HG03442 (cell line): ENCODE results near the gene TPP1.
A peak's percentile ranks its signal among the peaks of the same experiment; 100 is the strongest.

Experiments
- ATAC-seq: cut with Tn5 transposase; IDR thresholded peaks from one replicate; pipeline ENCODE4 v1.9.1; 2021; ENCODE audit warnings: mild to moderate bottlenecking, moderate library complexity; ENCODE audit not compliant: unreplicated experiment

Gene TPP1

DNA sequence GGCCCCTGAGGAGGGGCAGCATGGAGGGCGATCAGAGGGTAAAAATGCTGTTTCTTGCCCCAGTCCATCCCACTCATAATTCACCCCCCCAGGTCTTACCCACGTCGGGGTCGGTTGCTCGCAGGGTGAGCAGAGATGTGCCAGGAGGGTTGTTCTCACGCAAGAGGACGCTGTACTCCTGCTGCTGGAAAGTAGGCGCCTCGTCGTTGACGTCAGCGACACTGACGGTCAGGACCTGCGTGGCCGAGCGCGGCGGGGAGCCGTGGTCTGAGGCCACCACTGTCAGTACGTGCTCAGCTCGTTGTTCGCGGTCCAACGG lies 10.3 kb upstream of the TPP1 start:
- no peak for ATAC-seq

DNA sequence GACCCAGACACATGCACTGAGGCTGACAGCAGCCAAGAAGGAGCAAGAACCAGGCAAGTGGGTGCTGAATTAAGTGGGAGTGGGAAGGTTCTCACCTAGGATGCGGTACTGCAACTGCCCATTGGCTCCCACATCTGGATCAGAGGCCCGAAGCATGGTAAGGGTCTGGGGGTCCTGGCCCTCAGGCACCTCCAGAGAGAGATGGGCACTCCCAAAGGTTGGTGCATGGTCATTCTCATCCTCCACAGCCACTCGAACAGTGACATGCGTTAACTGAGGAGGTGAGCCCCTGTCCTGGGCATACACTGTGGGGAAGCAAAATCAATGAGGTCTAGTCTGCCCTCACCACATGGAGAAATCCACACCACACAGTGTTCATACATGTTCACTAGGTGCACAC lies 9.3 kb upstream of the TPP1 start:
- no peak for ATAC-seq

DNA sequence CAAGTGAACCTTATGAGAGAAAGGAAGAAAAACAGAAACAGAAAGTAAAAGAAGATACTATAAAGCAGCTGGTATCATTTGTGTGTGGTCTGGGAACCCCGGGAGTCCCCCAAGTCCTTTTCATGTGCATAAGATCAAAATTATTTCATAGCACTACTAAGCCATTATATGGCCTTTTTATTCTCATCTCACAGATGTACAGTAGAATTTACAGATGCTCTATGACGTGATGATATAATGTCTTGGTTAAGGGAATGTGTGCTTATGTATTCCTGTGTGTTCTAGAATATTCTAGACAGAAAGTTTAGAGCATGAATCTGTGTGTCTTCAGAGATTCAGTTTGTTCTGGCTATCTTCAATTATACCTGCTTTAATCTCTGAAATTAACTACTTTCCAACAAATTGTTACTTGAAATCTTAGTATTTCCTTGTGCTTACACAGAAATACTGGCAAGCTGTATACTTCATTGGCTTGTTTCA lies 8.6 kb upstream of the TPP1 start:
- ATAC-seq: peak; percentile 63

DNA sequence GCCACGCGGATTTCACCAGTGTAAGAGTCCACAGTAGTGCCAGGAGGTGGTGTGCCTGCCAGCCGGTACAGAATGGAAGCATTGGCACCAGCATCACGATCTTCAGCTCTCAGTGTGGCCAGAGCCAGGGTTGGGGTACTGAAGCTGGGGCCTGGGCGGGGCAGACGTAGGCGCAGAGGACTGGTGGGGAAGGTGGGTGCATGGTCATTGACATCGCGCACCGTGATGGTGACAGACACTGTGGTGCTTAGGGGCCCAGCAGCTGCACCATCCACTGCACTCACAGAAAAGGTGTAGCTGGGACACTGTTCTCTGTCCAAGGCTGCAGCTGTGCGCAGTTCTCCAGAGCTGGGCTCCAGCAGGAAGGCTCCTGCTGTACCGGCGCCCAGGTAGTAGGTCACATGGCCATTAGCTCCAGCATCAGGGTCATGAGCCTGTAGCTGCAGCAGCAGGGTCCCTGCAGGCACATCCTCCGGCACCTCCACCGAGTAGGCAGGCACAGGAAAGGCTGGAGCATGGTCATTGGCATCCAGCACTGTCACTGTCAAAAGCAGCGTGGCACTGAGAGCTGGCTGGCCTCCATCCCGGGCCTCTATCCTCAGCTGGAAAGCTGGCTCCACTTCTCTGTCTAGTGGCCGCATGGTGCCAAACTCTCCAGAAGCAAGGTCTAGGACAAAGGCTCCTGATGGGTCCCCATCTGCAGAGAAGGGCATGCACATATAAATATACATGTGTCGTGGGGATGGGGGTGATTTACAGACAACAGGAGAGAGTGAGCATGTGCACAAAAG lies 7.9 kb upstream of the TPP1 start:
- no peak for ATAC-seq

DNA sequence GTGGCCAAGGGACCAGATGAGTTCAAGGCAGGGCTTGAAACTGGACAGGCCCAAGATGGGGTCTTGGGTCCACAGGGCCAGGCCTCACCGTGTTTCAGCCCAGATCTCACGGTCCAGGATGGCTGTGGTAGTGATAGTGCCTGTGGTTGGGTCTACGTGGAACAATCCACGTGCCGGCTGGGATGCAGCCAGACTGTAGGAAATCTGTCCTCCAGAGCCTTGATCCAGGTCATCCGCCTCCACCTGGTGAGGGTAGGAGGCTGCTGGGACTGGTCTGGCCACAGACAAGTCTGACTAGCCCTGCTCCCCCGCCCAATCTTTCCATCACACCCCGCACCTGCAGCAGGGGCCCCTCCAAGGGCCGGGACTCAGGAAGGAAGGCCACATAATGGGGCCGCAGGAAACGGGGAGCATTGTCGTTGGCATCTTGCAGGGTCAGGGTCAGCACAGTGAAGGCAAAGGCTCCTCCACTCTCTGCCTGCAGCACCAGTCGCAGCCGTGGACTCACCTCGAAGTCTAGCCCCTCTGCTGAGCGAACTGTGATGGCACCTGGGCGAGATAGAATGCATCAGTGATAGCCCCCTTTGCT lies 6.7 kb upstream of the TPP1 start:
- ATAC-seq: no peak

DNA sequence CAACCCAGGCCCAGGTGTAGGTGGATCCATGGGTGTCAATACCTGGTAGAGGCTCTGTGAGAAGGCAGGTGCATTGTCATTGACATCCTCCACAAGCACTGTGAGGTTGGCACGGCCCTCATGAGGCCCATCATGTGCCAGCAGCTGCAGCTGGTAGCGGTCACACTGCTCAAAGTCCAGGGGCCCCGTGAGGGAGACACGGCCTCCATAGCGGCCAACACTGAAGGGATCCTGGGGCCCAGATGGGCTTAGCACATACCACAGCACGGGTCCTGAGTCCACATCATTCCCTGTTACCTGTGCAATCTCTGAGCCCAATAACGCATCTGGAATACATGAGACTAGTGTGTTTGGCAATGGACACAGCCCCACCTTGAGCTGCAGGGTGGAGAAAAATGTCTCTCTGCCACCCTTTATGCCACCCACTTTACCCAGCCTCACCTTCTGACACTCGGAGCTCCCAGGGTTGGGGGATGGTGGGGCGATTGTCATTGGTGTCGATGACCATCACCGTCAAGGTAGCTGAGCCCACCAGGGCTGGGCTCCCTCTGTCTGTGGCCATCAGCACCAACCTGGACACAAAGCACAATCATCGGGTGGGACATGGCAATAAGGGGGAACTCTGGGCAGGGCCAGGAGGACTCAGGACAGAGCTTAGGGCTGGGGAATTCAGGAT lies 6.1 kb upstream of the TPP1 start:
- ATAC-seq: no peak

DNA sequence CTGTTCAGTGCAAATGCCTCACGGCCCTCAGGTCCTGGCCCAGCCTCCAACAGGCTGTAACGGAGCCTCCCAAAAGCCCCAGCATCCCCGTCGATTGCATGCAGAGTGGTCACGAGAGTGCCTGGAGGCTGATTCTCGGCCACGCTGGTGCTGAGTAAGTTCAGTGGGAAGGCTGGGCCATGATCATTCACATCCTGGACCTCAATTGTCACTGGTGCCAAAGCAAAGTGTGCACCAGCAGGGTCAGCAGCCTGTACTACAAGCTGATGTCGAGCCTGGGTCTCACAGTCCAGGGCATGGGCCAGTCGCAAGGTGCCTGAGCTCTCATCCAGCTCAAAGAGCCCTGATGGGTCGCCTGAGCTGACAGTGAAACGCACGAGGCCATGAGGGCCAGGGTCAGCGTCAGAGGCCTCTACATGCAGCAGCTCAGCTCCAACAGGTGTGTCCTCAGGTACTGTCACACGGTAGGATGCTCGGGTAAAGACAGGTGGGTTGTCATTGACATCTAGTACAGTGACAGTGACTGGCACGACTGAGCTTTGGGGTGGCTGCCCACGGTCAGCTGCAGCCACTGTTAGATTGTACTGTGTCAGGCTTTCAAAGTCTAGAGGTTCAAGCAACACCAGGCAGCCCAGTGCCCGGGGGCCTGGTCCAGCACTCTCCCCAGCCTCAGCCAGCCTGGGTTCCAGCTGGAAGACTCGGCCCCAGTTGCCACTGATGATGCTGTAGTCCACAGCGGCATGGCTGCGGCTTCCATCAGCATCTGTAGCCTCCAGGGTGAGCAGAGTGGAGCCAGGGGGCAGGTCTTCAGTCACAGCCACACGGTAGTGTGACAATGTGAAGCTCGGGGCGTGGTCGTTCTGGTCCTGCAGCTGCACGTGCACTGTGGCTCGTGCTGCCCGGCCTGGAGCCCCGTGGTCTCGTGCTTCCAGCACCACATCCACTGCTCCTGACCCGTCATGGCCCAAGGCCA lies 4.5 kb upstream of the TPP1 start:
- ATAC-seq: no peak

DNA sequence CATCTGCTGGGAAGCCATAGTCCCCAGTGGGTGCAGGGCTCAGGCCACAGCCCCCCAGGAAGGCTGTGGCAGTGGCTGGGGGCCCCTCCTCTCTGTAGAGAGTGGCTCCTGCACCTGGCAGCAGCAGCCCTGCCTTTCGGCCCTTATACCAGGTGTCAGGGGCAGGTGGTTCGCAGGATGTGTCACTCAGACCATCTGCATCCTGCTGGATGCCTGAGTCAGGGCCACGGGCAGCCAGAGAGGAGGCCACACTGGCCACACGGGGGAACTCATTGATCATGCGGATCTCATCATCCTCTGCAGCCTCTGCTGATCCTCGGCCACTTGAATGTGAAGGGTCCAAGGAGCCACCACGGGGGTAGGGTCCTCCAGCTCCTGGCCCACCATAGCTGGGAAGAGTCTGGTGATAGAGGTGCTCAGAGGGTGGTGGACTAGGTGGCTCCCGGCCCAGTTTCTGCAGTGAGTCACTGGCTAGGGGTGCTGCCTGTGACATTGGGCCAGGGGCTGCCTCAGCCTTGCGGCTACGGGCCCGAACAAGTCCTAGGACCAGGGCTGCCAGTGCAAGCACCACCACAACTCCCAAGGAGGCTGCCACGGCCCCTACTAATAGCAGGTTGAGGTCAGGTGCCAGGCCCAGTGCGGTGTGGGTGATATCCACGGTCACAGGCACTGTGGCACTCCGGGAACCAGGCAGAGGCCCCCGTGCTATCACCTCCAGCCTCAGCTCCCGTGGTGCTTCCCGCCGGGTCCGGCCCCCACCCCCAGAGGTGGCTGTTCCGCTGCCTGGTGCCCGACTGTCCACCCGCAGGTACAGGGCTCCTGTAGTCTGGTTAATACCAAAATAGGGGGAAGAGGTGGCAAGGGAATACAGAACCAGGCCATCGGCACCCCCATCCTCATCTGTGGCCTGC lies 3.3 kb upstream of the TPP1 start:
- no peak for ATAC-seq

DNA sequence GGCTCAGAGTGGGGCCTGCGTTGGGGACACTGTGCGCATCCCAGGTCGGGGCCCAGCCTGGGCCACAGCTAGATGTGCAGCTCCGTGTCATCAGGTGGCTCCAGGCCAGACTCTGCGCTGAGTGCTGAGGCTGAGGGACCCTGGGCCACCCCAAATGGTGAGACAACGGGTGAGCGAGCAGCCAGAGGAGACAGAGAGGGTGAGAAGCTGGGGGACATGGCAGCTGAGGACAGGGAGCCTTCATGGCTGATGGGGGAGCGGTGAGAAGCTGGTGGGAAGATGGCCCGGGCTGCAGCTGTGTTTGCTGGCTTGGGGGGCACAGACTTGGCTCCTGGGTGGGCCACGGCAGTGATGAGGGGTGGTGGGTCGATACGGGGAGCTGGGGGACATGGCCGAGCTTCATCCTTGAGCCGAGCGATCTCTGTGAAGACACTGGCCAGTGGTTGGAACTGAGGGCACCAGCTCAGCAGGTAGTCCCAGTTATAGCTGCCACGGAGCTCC lies 2.5 kb upstream of the TPP1 start:
- ATAC-seq: no peak

DNA sequence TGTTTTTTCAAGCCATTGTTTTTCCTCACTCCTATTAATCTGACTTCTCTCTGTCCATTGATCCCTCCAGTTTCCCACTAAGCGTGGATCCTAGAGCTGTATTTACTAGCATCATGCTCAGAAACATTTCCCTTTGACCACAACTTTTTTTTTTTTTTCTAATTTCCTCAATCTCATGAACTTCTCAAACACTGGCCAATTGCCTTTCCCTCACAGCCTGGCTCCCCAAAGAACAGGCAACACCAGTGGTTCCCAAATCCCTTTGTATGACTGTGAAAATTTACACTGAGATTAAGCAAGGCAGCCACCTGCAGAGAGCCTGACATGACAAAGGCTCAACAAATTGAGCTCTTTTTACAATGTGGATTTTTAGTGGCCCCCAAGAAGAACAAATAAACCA lies 1.4 kb upstream of the TPP1 start:
- ATAC-seq: no peak

DNA sequence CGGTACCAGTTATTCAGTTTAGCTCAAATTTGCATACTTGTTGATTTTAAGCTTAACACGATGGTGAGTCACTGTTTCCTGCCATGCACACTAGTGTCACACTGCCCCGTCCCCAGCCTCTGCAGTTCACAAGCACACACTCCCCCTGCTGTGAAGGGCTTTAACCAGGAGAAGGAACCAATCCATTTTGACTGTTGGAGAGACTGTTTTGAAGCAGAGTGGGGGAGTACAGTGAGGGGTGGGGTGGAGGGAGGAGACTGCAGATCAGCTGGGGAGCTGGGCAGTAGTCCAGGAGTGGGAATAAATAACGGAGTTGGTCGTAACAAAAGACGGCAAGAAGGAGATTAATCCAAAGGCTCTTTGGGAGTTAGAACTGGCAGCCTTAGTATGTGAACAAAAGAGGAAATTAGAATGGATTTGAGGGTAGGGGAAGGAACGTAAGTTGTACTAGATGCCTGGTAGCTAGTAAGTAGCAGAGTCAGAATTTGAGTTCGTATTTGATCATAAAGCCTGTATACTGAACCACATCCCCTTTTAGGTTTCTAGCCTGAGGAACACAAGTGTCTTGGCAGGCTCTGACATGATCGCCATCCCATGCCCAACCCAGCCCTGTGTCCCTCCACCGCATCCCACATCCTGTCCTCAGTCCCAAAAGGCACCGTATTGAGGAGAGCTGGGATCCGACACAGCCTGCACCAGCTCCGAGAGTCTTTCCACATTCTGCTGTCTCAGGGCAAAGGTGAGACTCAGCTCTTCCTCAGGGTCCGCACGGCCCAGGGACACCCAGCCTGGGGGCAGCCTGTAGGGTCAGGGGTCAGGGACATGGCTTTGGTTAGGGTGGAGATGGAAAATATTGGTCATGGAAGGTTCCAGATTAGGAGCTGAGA lies 862 bp downstream of the TPP1 start:
- no peak for ATAC-seq

DNA sequence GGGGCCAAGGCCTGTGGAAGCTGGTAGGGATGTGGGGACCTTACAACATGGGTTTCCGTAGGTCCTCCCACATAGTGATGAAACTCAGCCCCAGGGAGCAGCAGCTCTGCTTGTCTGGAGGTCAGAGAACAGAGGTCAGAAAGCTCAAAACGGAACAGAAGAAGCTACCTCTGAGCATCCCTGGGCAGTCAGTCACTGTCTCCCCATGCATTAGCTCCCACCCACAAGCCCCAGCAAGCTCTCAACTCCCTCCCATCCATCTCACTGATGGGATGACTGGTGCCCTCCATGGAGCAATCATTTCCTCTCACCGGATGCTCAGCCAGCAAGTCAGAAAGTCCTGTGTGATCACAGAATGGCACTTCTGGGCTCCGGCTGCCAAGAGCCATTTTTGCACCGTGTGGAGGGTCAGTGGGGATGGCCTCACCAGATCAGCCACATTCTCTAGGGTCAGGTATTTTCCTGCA lies 1.9 kb downstream of the TPP1 start:
- ATAC-seq: no peak

DNA sequence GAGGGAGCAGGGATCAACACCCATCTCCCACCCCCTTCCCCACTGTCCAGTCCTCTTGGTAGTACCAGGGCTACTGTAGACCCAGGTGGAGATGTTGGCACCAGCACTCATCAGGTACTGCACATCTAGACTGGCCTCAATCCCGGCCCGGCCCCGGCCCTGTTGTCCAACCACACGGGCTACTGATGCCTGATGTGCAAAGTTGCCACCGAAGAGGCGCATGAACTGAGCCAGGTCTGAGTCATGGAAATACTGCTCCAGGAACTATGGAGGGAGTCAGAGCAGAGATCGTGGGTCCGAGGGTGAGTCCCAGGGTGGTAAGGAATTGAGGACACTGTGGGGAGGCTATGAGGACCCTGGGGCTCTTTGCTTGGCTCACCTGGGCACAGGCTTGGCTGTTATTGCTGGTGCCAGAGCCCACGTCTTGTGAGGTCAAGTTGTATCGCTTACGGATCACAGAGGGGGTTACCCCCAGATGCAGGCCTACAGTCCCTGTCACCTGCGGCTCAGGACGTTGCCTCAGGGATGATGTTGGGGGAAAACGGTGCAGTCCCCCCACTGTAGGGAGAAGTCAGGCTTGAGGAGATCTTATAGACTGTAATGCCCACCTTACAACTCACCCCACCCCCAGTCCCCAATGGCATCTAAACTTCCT lies 2.5 kb downstream of the TPP1 start:
- no peak for ATAC-seq

DNA sequence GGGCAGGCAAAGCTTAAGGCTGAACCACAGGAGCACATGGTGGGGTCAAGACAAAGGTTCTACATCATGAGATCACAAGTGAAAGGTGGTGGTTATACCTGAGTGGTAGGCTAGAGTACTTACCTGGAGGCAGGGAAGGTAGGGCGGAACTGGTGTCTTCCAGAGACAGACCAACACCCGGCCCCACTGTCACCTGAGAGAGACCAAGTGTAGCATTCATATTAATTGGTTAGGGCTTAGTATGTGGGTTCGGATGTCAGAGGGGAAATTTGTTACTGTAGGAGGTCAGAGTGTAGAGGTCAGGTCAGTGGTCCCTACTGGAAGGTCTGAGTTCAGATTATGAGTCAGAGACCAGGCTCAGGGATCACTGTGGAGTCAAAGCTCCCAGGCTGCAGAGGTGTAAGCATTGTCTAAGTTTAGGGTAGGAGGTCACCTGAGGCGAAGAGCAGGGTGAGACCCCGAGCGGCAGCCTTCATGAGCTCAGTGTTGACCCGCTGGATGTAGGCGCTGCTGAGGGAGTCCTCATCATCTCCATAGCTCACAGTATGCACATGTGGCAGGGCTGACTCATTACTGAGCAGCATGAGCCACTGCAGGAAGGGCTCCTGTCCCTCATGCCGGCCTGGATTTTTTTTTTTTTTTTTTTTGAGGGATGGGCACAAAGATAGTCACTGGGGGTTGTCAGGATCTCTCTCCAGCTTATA lies 3.2 kb downstream of the TPP1 start:
- ATAC-seq: no peak

DNA sequence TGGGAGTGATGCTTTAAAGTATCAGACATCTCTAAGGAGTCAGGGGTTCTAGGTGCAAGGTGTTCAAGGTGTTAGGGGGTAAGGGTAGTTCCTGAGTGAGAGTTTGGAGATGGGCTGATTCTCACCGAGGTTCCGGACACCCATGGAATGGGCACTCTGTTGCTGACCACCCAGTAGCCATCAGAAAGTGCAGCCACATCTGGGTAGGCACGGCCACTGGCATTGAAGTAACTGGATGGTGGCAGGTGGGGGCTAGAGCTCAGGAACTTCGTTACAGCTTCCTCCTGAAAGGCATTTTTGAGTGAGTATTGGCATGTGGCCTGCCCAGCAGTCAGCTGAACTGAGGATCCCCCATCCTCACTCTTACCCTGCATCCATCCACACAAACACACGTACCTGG lies 4.2 kb downstream of the TPP1 start:
- no peak for ATAC-seq

DNA sequence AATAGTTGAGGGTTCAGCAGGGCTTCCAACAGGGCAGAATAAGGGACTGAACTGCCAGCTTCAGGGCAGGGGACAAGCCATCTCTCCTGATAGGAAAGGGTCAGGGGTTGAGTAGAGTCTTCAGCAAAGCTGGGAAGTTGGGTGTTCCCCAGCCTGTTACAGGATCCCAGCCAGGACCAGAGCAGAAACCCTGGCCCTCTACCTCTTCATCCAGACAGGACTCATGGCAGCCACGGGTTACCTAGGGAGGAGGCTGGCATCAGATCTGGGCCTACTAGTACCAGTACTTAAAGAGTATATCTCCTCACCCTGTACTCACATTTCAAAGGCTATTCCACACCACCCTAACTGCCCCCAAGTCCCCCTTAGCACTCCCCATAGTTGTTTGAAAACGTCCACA lies 4.8 kb downstream of the TPP1 start:
- no peak for ATAC-seq

DNA sequence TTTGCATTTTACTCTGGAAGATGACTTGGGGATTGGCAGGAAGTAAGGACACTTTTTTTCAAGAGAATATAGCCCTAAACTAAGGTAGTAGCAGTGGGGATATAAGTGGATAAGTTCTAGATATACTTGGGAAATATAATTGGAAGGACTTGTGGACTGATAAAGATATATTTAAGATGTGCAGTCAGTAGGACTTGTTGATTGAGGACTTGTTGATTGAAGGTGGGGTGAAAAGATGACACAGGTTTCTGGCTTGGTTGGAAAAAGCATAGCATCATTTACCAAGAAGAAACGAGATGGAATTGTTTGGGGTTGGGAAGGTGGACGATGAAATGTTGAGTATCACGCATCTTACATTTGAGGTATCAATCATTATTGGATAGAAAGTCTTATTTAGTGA lies 5.7 kb downstream of the TPP1 start:
- ATAC-seq: no peak
